A673 (cell line): ENCODE results near the gene KIT.

Source experiments
- CTCF ChIP-seq: fragments of 300-800, 200-600 bp; sonication (generic); conservative IDR thresholded peaks from 2 replicates; pipeline ENCODE4 v1.5.1; 2017; ENCODE audit warnings: low read depth, mild to moderate bottlenecking, antibody characterized with exemption, low read length, moderate library complexity, mixed read lengths
- EZH2 ChIP-seq: fragments of 200-600 bp; sonication (generic); IDR thresholded peaks from 2 replicates; pipeline ENCODE4 v1.6.1; 2017; ENCODE audit warnings: borderline replicate concordance, low read depth, mild to moderate bottlenecking, mixed read lengths, antibody characterized with exemption, low read length; ENCODE audit not compliant: poor library complexity, severe bottlenecking

- TF ChIP-seq CTCF = no peak
- TF ChIP-seq EZH2 = no peak
Observed at GRCh38 chr4:54695788-54696187, 38.0 kb downstream of the KIT start.
